T-helper 17 cell (primary cell): ENCODE data around the gene ADGRE1. TPM values are rescaled to one million over a fixed set of nuclear protein-coding genes. Genes with fewer than 3 reads are reported as not detected.

ENCODE experiments used
- ATAC-seq: fragments of 150-1000 bp; cut with Tn5 transposase; 2 replicates; pipeline ENCODE4 v1.10.0; 2021; ENCODE audit warnings: mild to moderate bottlenecking, moderate library complexity
- DNase-seq, 3 donors: peaks; one replicate each; pipeline versions ENCODE4 v3.0.0 to v3.0.0-alpha.2; 2020 to 2021
- H3K9me3 ChIP-seq: one replicate; pipeline ENCODE4 v1.7.0; 2013; ENCODE audit warnings: low read length, mild to moderate bottlenecking; ENCODE audit not compliant: control insufficient read depth, poor library complexity, severe bottlenecking
- H3K27ac Mint-ChIP-seq: one replicate; pipeline ENCODE4 v1.8.0; 2022; ENCODE audit warnings: mild to moderate bottlenecking, moderate library complexity, mixed read lengths
- H3K27me3 Mint-ChIP-seq: one replicate; pipeline ENCODE4 v1.8.0; 2022; ENCODE audit warnings: mixed read lengths
- H3K36me3 Mint-ChIP-seq: one replicate; pipeline ENCODE4 v1.8.0; 2022; ENCODE audit warnings: low read depth, mixed read lengths
- H3K4me1 Mint-ChIP-seq: one replicate; pipeline ENCODE4 v1.8.0; 2022; ENCODE audit warnings: mild to moderate bottlenecking, mixed read lengths
- H3K4me3 Mint-ChIP-seq: one replicate; pipeline ENCODE4 v1.8.0; 2022; ENCODE audit warnings: mild to moderate bottlenecking, moderate library complexity, mixed read lengths
- total RNA-seq, 4 donors: library from RNA in 2 of 4; stranded (reverse) in 2 of 4; gene quantifications; one replicate each; pipeline ENCODE4 v1.2.3 and lab custom pipeline; 2022 to 2026

The ADGRE1 gene
- total RNA-seq (1 to 10 TPM; 3.6 to 6.6 TPM), total RNA-seq (lab: John Stamatoyannopoulos, UW) (0.58 to 2.3 reads per million in 2 donors)

- Mint-ChIP-seq H3K27me3 (no peaks in the 10 kb centered on the region), H3K4me1 (peaks cover 15% of the 10 kb centered on the region), H3K27ac (no peak within 1 kb of the TSS), H3K36me3 (no peaks in the 10 kb centered on the region), H3K4me3 (no peak within 1 kb of the TSS)
- no peaks in the 10 kb centered on the region for H3K9me3 ChIP-seq
- no peak for DNase-seq
- ATAC-seq = no peak
These were observed at the start of gene ADGRE1 for GRCh38 chr19:6887316-6887715. ADGRE1 (plus strand) TSS chr19:6887579; CDS start chr19:6887609, 30 bp downstream.

GRCh38 chr19:6838062-6838655 is 49.2 kb upstream of the ADGRE1 start:
- H3K9me3 ChIP-seq = no peaks in the 10 kb centered on the region
- H3K36me3 Mint-ChIP-seq = peaks cover 16% of the 10 kb centered on the region
- ATAC-seq (no peak), DNase-seq (no peak)
- H3K27me3 Mint-ChIP-seq = no peaks in the 10 kb centered on the region
- peaks cover 17% of the 10 kb centered on the region for H3K4me1 Mint-ChIP-seq
- H3K27ac Mint-ChIP-seq = peak overlapping the region; percentile 92
- no peak overlapping the region for H3K4me3 Mint-ChIP-seq

GRCh38 chr19:6842871-6843607 is 44.3 kb upstream of the ADGRE1 start:
- peak overlapping the region; percentile 70 for H3K27ac Mint-ChIP-seq

GRCh38 chr19:6847828-6848200 is 39.6 kb upstream of the ADGRE1 start:
- H3K9me3 ChIP-seq = no peaks in the 10 kb centered on the region
- Mint-ChIP-seq H3K4me3 (no peak overlapping the region), H3K27ac (no peak overlapping the region), H3K4me1 (peaks cover 8% of the 10 kb centered on the region), H3K27me3 (no peaks in the 10 kb centered on the region), H3K36me3 (no peaks in the 10 kb centered on the region)
- DNase-seq (no peak), ATAC-seq (no peak)

More at GRCh38 chr19:6842871-6843607, 44.3 kb upstream of the ADGRE1 start:
- no peak for ATAC-seq
- DNase-seq = no peak
- Mint-ChIP-seq H3K4me1 (peaks cover 14% of the 10 kb centered on the region), H3K27me3 (no peaks in the 10 kb centered on the region), H3K36me3 (peaks cover 5% of the 10 kb centered on the region), H3K4me3 (no peak overlapping the region)
- H3K9me3 ChIP-seq = no peaks in the 10 kb centered on the region

- H3K36me3 Mint-ChIP-seq = peaks cover 1% of the 10 kb centered on the region
- ATAC-seq (no peak), DNase-seq (no peak)
- H3K9me3 ChIP-seq = no peaks in the 10 kb centered on the region
- H3K27me3 Mint-ChIP-seq = no peaks in the 10 kb centered on the region
- no peak overlapping the region for H3K27ac Mint-ChIP-seq
- H3K4me1 Mint-ChIP-seq = peaks cover 3% of the 10 kb centered on the region
- no peak overlapping the region for H3K4me3 Mint-ChIP-seq
These were observed 38.4 kb upstream of the ADGRE1 start for GRCh38 chr19:6848986-6849385.

GRCh38 chr19:6849876-6850275 is 37.5 kb upstream of the ADGRE1 start:
- H3K4me1 Mint-ChIP-seq = no peaks in the 10 kb centered on the region
- DNase-seq = no peak
- H3K9me3 ChIP-seq = no peaks in the 10 kb centered on the region
- peaks cover 3% of the 10 kb centered on the region for H3K36me3 Mint-ChIP-seq
- H3K4me3 Mint-ChIP-seq = no peak overlapping the region
- no peaks in the 10 kb centered on the region for H3K27me3 Mint-ChIP-seq
- H3K27ac Mint-ChIP-seq = peak overlapping the region; percentile 47
- no peak for ATAC-seq

- DNase-seq (no peak), ATAC-seq (no peak)
- peaks cover 4% of the 10 kb centered on the region for H3K4me1 Mint-ChIP-seq
- peaks cover 11% of the 10 kb centered on the region for H3K36me3 Mint-ChIP-seq
- no peak overlapping the region for H3K27ac Mint-ChIP-seq
- H3K9me3 ChIP-seq = no peaks in the 10 kb centered on the region
- no peaks in the 10 kb centered on the region for H3K27me3 Mint-ChIP-seq
- no peak overlapping the region for H3K4me3 Mint-ChIP-seq
These were observed 36.0 kb upstream of the ADGRE1 start for GRCh38 chr19:6851359-6851758.

GRCh38 chr19:6852001-6852400 is 35.4 kb upstream of the ADGRE1 start:
- ATAC-seq (no peak), DNase-seq (no peak)
- Mint-ChIP-seq H3K27me3 (no peaks in the 10 kb centered on the region), H3K36me3 (peaks cover 14% of the 10 kb centered on the region), H3K4me1 (peaks cover 4% of the 10 kb centered on the region), H3K4me3 (no peak overlapping the region), H3K27ac (no peak overlapping the region)
- no peaks in the 10 kb centered on the region for H3K9me3 ChIP-seq

GRCh38 chr19:6853868-6854267 is 33.5 kb upstream of the ADGRE1 start:
- Mint-ChIP-seq H3K27me3 (no peaks in the 10 kb centered on the region), H3K27ac (peak overlapping the region; percentile 78), H3K4me1 (peaks cover 4% of the 10 kb centered on the region), H3K36me3 (peaks cover 14% of the 10 kb centered on the region), H3K4me3 (peak overlapping the region; percentile 59)
- DNase-seq (no peak), ATAC-seq (no peak)
- no peaks in the 10 kb centered on the region for H3K9me3 ChIP-seq

GRCh38 chr19:6854758-6855157 is 32.6 kb upstream of the ADGRE1 start:
- Mint-ChIP-seq H3K27me3 (no peaks in the 10 kb centered on the region), H3K4me1 (peaks cover 4% of the 10 kb centered on the region), H3K36me3 (peaks cover 14% of the 10 kb centered on the region), H3K27ac (peak overlapping the region; percentile 78), H3K4me3 (no peak overlapping the region)
- DNase-seq = no peak
- no peaks in the 10 kb centered on the region for H3K9me3 ChIP-seq
- ATAC-seq = no peak

GRCh38 chr19:6856749-6857372 is 30.5 kb upstream of the ADGRE1 start:
- Mint-ChIP-seq H3K4me3 (peak overlapping the region; percentile 41), H3K27ac (no peak overlapping the region), H3K36me3 (peaks cover 14% of the 10 kb centered on the region), H3K27me3 (no peaks in the 10 kb centered on the region), H3K4me1 (peaks cover 9% of the 10 kb centered on the region)
- ATAC-seq (no peak), DNase-seq (no peak)
- H3K9me3 ChIP-seq = no peaks in the 10 kb centered on the region

- peak overlapping the region; percentile 97 for H3K27ac Mint-ChIP-seq
- H3K4me3 Mint-ChIP-seq = no peak overlapping the region
- peaks cover under 1% of the 10 kb centered on the region for H3K36me3 Mint-ChIP-seq
- peaks cover 17% of the 10 kb centered on the region for H3K4me1 Mint-ChIP-seq
- H3K27me3 Mint-ChIP-seq = no peaks in the 10 kb centered on the region
- DNase-seq (no peak), ATAC-seq (no peak)
- no peaks in the 10 kb centered on the region for H3K9me3 ChIP-seq
These were observed 25.6 kb upstream of the ADGRE1 start for GRCh38 chr19:6861683-6862286.

GRCh38 chr19:6862673-6863078 is 24.7 kb upstream of the ADGRE1 start:
- Mint-ChIP-seq H3K4me1 (peaks cover 17% of the 10 kb centered on the region), H3K27ac (peak overlapping the region; percentile 97), H3K4me3 (peak overlapping the region; percentile 93), H3K36me3 (no peaks in the 10 kb centered on the region), H3K27me3 (no peaks in the 10 kb centered on the region)
- ATAC-seq (peak; percentile 94), DNase-seq (peak; percentile 73 to 86 (median 83))
- H3K9me3 ChIP-seq = no peaks in the 10 kb centered on the region
